GM19238 (cell line): ENCODE data around the gene METTL14.
A peak's percentile ranks its signal among the peaks of the same experiment; 100 is the strongest.
"Not testable (repeated sequence)": the region's sequence is repeated elsewhere in the genome, so short reads cannot be mapped to it uniquely, and the experiment has no call there.

ENCODE experiments used
- DNase-seq: peaks from one replicate; pipeline ENCODE4 v3.0.0; 2011; ENCODE audit warnings: low spot score; ENCODE audit not compliant: insufficient read length

Gene METTL14

GRCh38 chr4:118684873-118685811 is at the start of gene METTL14:
Gene METTL14 (plus strand): TSS chr4:118685392. CDS start chr4:118685535, 143 bp downstream.
- DNase-seq = peak; percentile 68

GRCh38 chr4:118636126-118636525 is 49.1 kb upstream of the METTL14 start:
- DNase-seq = not testable (repeated sequence)

GRCh38 chr4:118664665-118665064 is 20.5 kb upstream of the METTL14 start:
- DNase-seq = not testable (repeated sequence)

GRCh38 chr4:118669220-118669619 is 16.0 kb upstream of the METTL14 start:
- not testable (repeated sequence) for DNase-seq

GRCh38 chr4:118670968-118671367 is 14.2 kb upstream of the METTL14 start:
- DNase-seq = not testable (repeated sequence)

- no peak for DNase-seq
These were observed 9.1 kb upstream of the METTL14 start for GRCh38 chr4:118676128-118676527.

GRCh38 chr4:118680808-118681207 is 4.4 kb upstream of the METTL14 start:
- DNase-seq = no peak

- no peak for DNase-seq
These were observed 2.3 kb upstream of the METTL14 start for GRCh38 chr4:118682928-118683327.

- no peak for DNase-seq
These were observed 1.7 kb upstream of the METTL14 start for GRCh38 chr4:118683513-118683912.

- no peak for DNase-seq
These were observed 17.9 kb downstream of the METTL14 start for GRCh38 chr4:118703118-118703517.

GRCh38 chr4:118711052-118711451 is 25.9 kb downstream of the METTL14 start:
- no peak for DNase-seq

GRCh38 chr4:118712872-118713271 is 27.7 kb downstream of the METTL14 start:
- DNase-seq = no peak

GRCh38 chr4:118714682-118715081 is 29.5 kb downstream of the METTL14 start:
- no peak for DNase-seq

- no peak for DNase-seq
These were observed 31.1 kb downstream of the METTL14 start for GRCh38 chr4:118716304-118716703.

GRCh38 chr4:118718511-118719170 is 33.4 kb downstream of the METTL14 start:
- DNase-seq = no peak

- DNase-seq = no peak
These were observed 36.6 kb downstream of the METTL14 start for GRCh38 chr4:118721752-118722151.

GRCh38 chr4:118723369-118723768 is 38.2 kb downstream of the METTL14 start:
- no peak for DNase-seq

- DNase-seq = no peak
These were observed 42.2 kb downstream of the METTL14 start for GRCh38 chr4:118727360-118727759.

GRCh38 chr4:118729287-118730286 is 44.4 kb downstream of the METTL14 start:
- no peak for DNase-seq

- DNase-seq = no peak
These were observed 45.5 kb downstream of the METTL14 start for GRCh38 chr4:118730683-118731082.
